GM19438 (cell line): ENCODE data around the gene SRSF8.
"Not testable (repeated sequence)": the region's sequence is repeated elsewhere in the genome, so short reads cannot be mapped to it uniquely, and the experiment has no call there.

Experiments
- ATAC-seq: cut with Tn5 transposase; IDR thresholded peaks from one replicate; pipeline ENCODE4 v1.9.1; 2021; ENCODE audit warnings: low read depth; ENCODE audit not compliant: unreplicated experiment

Gene SRSF8

GRCh38 chr11:95066716-95067038 lies at the start of gene SRSF8:
Gene SRSF8 (plus strand): TSS chr11:95066919. CDS start chr11:95067227, 308 bp downstream.
- ATAC-seq = peak; percentile 37

GRCh38 chr11:95021468-95021867 lies 45.3 kb upstream of the SRSF8 start:
- ATAC-seq = not testable (repeated sequence)

- ATAC-seq = no peak
Observed at GRCh38 chr11:95024958-95025357, 41.8 kb upstream of the SRSF8 start, which contains the start of gene KDM4E. Gene KDM4E (plus strand): TSS chr11:95025258. CDS start chr11:95025558, 300 bp downstream.

- not testable (repeated sequence) for ATAC-seq
Observed at GRCh38 chr11:95025594-95025993, 41.1 kb upstream of the SRSF8 start.

- ATAC-seq = no peak
Observed at GRCh38 chr11:95028357-95028756, 38.4 kb upstream of the SRSF8 start.

- ATAC-seq = no peak
Observed at GRCh38 chr11:95033051-95033450, 33.7 kb upstream of the SRSF8 start.

- no peak for ATAC-seq
Observed at GRCh38 chr11:95035316-95035715, 31.4 kb upstream of the SRSF8 start.

GRCh38 chr11:95037356-95038035 lies 29.2 kb upstream of the SRSF8 start:
- not testable (repeated sequence) for ATAC-seq

- no peak for ATAC-seq
Observed at GRCh38 chr11:95042239-95042638, 24.5 kb upstream of the SRSF8 start.

- ATAC-seq = no peak
Observed at GRCh38 chr11:95042906-95043305, 23.8 kb upstream of the SRSF8 start.

GRCh38 chr11:95044010-95044409 lies 22.7 kb upstream of the SRSF8 start:
- no peak for ATAC-seq

GRCh38 chr11:95045812-95046211 lies 20.9 kb upstream of the SRSF8 start:
- ATAC-seq = no peak

GRCh38 chr11:95049122-95049521 lies 17.6 kb upstream of the SRSF8 start, which contains the start of gene KDM4F:
Gene KDM4F (plus strand): TSS chr11:95049422.
- ATAC-seq = not testable (repeated sequence)

GRCh38 chr11:95050595-95051202 lies 16.0 kb upstream of the SRSF8 start:
- ATAC-seq = no peak

- ATAC-seq = no peak
Observed at GRCh38 chr11:95054356-95054755, 12.4 kb upstream of the SRSF8 start.

GRCh38 chr11:95055283-95055897 lies 11.3 kb upstream of the SRSF8 start:
- peak; percentile 85 for ATAC-seq

- ATAC-seq = no peak
Observed at GRCh38 chr11:95057959-95058358, 8.8 kb upstream of the SRSF8 start.

GRCh38 chr11:95058621-95059020 lies 8.1 kb upstream of the SRSF8 start:
- no peak for ATAC-seq

- no peak for ATAC-seq
Observed at GRCh38 chr11:95059046-95059445, 7.7 kb upstream of the SRSF8 start.

- no peak for ATAC-seq
Observed at GRCh38 chr11:95065336-95065735, 1.4 kb upstream of the SRSF8 start.

GRCh38 chr11:95067039-95067840 lies 521 bp downstream of the SRSF8 start:
- ATAC-seq = peak; percentile 62
